ENCODE results near the gene PCSK5. TPM values are rescaled to one million over a fixed set of nuclear protein-coding genes. Genes with fewer than 3 reads are reported as not detected.

The PCSK5 gene
- polyA plus RNA-seq, 3 donors: 4.8 to 13.0 (median 7.1) TPM

- peaks cover 4% of the 10 kb centered on the region for H3K4me1 Mint-ChIP-seq
- WGBS (ENCODE audit: insufficient coverage): 100% methylated on average over 1 of the region's 3 CpGs
- no peaks in the 10 kb centered on the region for H3K4me1 ChIP-seq (ENCODE audit: control insufficient read depth in 1 of 2, insufficient read depth in 2 of 2, low read length in 2 of 2)
- peaks cover 0 to 6% (median 3%) of the 10 kb centered on the region in 3 donors for H3K27me3 Mint-ChIP-seq (ENCODE audit: low read depth in 3 of 3)
- H2AFZ ChIP-seq (ENCODE audit: insufficient read depth, low read depth, low read length, poor library complexity, severe bottlenecking): no peak overlapping the region
- no peak overlapping the region for H3K4me3 ChIP-seq (replicated peaks in 1 of 3; ENCODE audit: low read depth in 2 of 3, low read length in 3 of 3)
- no peak overlapping the region for H3K4me2 ChIP-seq (replicated peaks; ENCODE audit: extremely low read depth, low read length, poor library complexity, severe bottlenecking)
- H3K27me3 ChIP-seq (ENCODE audit: control insufficient read depth in 2 of 2, insufficient read depth in 2 of 2, low read length in 2 of 2): no peaks in the 10 kb centered on the region
- no peak overlapping the region for H3K27ac Mint-ChIP-seq
- H3K9ac ChIP-seq (ENCODE audit: insufficient read depth, low read length, poor library complexity, severe bottlenecking): no peak overlapping the region
- H3K4me3 Mint-ChIP-seq: no peak overlapping the region
- no peaks in the 10 kb centered on the region for H3K36me3 ChIP-seq (replicated peaks in 1 of 2; ENCODE audit: control insufficient read depth in 1 of 2, insufficient read depth in 2 of 2, low read length in 2 of 2)
- H3K27ac ChIP-seq (ENCODE audit: low read depth in 1 of 2, low read length in 2 of 2): no peak overlapping the region
- H3K36me3 Mint-ChIP-seq: peaks cover 0 to 2% of the 10 kb centered on the region in 2 donors
- intact Hi-C loops (cut with micrococcal nuclease): no loop called here
- H3K9me3 Mint-ChIP-seq: no peaks in the 10 kb centered on the region
- H4K20me1 ChIP-seq (ENCODE audit: insufficient read depth, low read length): peaks cover 82% of the 10 kb centered on the region
- no peaks in the 10 kb centered on the region for H3K9me3 ChIP-seq (replicated peaks in 1 of 2; ENCODE audit: control insufficient read depth in 1 of 2, insufficient read depth in 1 of 2, low read length in 2 of 2)
- no peak for DNase-seq
- peaks cover 3% of the 10 kb centered on the region for H3K79me2 ChIP-seq (ENCODE audit: insufficient read depth, low read length)
- TF ChIP-seq, protein P1, sequence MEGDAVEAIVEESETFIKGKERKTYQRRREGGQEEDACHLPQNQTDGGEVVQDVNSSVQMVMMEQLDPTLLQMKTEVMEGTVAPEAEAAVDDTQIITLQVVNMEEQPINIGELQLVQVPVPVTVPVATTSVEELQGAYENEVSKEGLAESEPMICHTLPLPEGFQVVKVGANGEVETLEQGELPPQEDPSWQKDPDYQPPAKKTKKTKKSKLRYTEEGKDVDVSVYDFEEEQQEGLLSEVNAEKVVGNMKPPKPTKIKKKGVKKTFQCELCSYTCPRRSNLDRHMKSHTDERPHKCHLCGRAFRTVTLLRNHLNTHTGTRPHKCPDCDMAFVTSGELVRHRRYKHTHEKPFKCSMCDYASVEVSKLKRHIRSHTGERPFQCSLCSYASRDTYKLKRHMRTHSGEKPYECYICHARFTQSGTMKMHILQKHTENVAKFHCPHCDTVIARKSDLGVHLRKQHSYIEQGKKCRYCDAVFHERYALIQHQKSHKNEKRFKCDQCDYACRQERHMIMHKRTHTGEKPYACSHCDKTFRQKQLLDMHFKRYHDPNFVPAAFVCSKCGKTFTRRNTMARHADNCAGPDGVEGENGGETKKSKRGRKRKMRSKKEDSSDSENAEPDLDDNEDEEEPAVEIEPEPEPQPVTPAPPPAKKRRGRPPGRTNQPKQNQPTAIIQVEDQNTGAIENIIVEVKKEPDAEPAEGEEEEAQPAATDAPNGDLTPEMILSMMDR (IDR thresholded peaks at IDR 0.05): no peak
Observed at GRCh38 chr9:75912951-75913350, 22.5 kb downstream of the PCSK5 start.

DNA sequence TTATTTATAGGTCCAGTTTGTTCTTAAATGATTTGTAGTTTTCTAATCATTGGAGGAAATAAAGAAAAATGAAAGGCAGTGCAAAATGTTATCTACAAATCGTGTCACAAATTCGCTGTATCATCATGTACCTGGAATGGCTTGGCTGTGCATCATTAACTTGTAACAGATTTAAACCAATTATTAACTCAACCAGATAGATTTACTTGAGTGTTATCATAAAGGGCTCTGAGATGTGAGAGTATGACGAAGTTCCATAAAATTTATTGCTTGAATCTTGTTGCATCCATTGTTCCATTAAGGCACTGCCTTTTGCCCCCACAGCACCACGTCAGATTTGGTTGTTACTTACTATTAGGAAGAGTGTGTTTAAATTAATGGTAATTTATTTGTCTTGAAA lies 23.5 kb downstream of the PCSK5 start:
- Histone ChIP-seq H4K20me1 (ENCODE audit: insufficient read depth, low read length) (peaks cover 85% of the 10 kb centered on the region), H3K4me1 (ENCODE audit: control insufficient read depth in 1 of 2, insufficient read depth in 2 of 2, low read length in 2 of 2) (no peaks in the 10 kb centered on the region), H2AFZ (ENCODE audit: insufficient read depth, low read depth, low read length, poor library complexity, severe bottlenecking) (no peak overlapping the region), H3K4me3 (replicated peaks in 1 of 3; ENCODE audit: low read depth in 2 of 3, low read length in 3 of 3) (no peak overlapping the region), H3K9ac (ENCODE audit: insufficient read depth, low read length, poor library complexity, severe bottlenecking) (no peak overlapping the region), H3K9me3 (replicated peaks in 1 of 2; ENCODE audit: control insufficient read depth in 1 of 2, insufficient read depth in 1 of 2, low read length in 2 of 2) (no peaks in the 10 kb centered on the region), H3K36me3 (replicated peaks in 1 of 2; ENCODE audit: control insufficient read depth in 1 of 2, insufficient read depth in 2 of 2, low read length in 2 of 2) (no peaks in the 10 kb centered on the region), H3K27ac (ENCODE audit: low read depth in 1 of 2, low read length in 2 of 2) (no peak overlapping the region), H3K27me3 (ENCODE audit: control insufficient read depth in 2 of 2, insufficient read depth in 2 of 2, low read length in 2 of 2) (no peaks in the 10 kb centered on the region), H3K79me2 (ENCODE audit: insufficient read depth, low read length) (peaks cover 3% of the 10 kb centered on the region), H3K4me2 (replicated peaks; ENCODE audit: extremely low read depth, low read length, poor library complexity, severe bottlenecking) (no peak overlapping the region)
- H3K4me1 Mint-ChIP-seq: no peaks in the 10 kb centered on the region
- peaks cover 0 to 2% of the 10 kb centered on the region in 2 donors for H3K36me3 Mint-ChIP-seq
- peaks cover 0 to 6% (median 3%) of the 10 kb centered on the region in 3 donors for H3K27me3 Mint-ChIP-seq (ENCODE audit: low read depth in 3 of 3)
- intact Hi-C loops (cut with micrococcal nuclease): no loop called here
- WGBS (ENCODE audit: insufficient coverage): no CpG with 5 or more reads among the region's 4 CpGs
- TF ChIP-seq, protein P1 (IDR thresholded peaks at IDR 0.05): no peak
- no peak overlapping the region for H3K27ac Mint-ChIP-seq
- no peak for DNase-seq
- no peak overlapping the region for H3K4me3 Mint-ChIP-seq
- H3K9me3 Mint-ChIP-seq: no peaks in the 10 kb centered on the region
